ENCODE results near the gene ATF7. TPM values are rescaled to one million over a fixed set of nuclear protein-coding genes. Genes with fewer than 3 reads are reported as not detected.

ATF7 gene
- total and polyA plus RNA-seq, 2 of the 13 experiments (the other 11 are each of a cell fraction or from before 2014, with no cell fraction given), result 9.6 to 16.2 TPM

- TF ChIP-seq SPEN (CRISPR knock-in tag; IDR thresholded peaks at IDR 0.05; ENCODE audit: low read depth) (no peak), IKZF4 (CRISPR knock-in tag; IDR thresholded peaks at IDR 0.05; ENCODE audit: borderline replicate concordance, low read depth, not compliant biosample characterization) (no peak), ZNF660 (CRISPR knock-in tag; IDR thresholded peaks at IDR 0.05; ENCODE audit: borderline replicate concordance, low read depth) (no peak), ZNF383 (CRISPR knock-in tag; IDR thresholded peaks at IDR 0.05; ENCODE audit: borderline replicate concordance) (no peak), ZNF558 (CRISPR knock-in tag; IDR thresholded peaks at IDR 0.05; ENCODE audit: borderline replicate concordance) (no peak), ZNF282 (IDR thresholded peaks at IDR 0.05; ENCODE audit: partially characterized antibody) (no peak), ZNF569 (CRISPR knock-in tag; IDR thresholded peaks at IDR 0.05; ENCODE audit: borderline replicate concordance) (no peak), TOPORS (CRISPR knock-in tag; IDR thresholded peaks at IDR 0.05) (no peak), MEIS1 (CRISPR knock-in tag; IDR thresholded peaks at IDR 0.05; ENCODE audit: borderline replicate concordance) (no peak), ZNF670 (CRISPR knock-in tag; IDR thresholded peaks at IDR 0.05; ENCODE audit: borderline replicate concordance) (0 out of 2 replicates have a peak, but pooled peaks have one; percentile 64), ZBTB4 (CRISPR knock-in tag; IDR thresholded peaks at IDR 0.05; ENCODE audit: borderline replicate concordance) (no peak), RARA (CRISPR knock-in tag; IDR thresholded peaks at IDR 0.05) (no peak), ETS1 (CRISPR knock-in tag; IDR thresholded peaks at IDR 0.05) (no peak), NFKB2 (CRISPR knock-in tag; IDR thresholded peaks at IDR 0.05; ENCODE audit: borderline replicate concordance) (no peak)
- TF ChIP-seq, protein P1, sequence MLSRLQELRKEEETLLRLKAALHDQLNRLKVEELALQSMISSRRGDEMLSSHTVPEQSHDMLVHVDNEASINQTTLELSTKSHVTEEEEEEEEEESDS (CRISPR knock-in tag; IDR thresholded peaks at IDR 0.05; ENCODE audit: borderline replicate concordance), result no peak
- TF ChIP-seq, protein P2, sequence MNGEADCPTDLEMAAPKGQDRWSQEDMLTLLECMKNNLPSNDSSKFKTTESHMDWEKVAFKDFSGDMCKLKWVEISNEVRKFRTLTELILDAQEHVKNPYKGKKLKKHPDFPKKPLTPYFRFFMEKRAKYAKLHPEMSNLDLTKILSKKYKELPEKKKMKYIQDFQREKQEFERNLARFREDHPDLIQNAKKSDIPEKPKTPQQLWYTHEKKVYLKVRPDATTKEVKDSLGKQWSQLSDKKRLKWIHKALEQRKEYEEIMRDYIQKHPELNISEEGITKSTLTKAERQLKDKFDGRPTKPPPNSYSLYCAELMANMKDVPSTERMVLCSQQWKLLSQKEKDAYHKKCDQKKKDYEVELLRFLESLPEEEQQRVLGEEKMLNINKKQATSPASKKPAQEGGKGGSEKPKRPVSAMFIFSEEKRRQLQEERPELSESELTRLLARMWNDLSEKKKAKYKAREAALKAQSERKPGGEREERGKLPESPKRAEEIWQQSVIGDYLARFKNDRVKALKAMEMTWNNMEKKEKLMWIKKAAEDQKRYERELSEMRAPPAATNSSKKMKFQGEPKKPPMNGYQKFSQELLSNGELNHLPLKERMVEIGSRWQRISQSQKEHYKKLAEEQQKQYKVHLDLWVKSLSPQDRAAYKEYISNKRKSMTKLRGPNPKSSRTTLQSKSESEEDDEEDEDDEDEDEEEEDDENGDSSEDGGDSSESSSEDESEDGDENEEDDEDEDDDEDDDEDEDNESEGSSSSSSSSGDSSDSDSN (CRISPR knock-in tag; IDR thresholded peaks at IDR 0.05), result no peak
- TF ChIP-seq, protein P3, sequence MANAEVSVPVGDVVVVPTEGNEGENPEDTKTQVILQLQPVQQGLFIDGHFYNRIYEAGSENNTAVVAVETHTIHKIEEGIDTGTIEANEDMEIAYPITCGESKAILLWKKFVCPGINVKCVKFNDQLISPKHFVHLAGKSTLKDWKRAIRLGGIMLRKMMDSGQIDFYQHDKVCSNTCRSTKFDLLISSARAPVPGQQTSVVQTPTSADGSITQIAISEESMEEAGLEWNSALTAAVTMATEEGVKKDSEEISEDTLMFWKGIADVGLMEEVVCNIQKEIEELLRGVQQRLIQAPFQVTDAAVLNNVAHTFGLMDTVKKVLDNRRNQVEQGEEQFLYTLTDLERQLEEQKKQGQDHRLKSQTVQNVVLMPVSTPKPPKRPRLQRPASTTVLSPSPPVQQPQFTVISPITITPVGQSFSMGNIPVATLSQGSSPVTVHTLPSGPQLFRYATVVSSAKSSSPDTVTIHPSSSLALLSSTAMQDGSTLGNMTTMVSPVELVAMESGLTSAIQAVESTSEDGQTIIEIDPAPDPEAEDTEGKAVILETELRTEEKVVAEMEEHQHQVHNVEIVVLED (CRISPR knock-in tag; IDR thresholded peaks at IDR 0.05; ENCODE audit: borderline replicate concordance), result no peak
- TF ChIP-seq, protein P4, sequence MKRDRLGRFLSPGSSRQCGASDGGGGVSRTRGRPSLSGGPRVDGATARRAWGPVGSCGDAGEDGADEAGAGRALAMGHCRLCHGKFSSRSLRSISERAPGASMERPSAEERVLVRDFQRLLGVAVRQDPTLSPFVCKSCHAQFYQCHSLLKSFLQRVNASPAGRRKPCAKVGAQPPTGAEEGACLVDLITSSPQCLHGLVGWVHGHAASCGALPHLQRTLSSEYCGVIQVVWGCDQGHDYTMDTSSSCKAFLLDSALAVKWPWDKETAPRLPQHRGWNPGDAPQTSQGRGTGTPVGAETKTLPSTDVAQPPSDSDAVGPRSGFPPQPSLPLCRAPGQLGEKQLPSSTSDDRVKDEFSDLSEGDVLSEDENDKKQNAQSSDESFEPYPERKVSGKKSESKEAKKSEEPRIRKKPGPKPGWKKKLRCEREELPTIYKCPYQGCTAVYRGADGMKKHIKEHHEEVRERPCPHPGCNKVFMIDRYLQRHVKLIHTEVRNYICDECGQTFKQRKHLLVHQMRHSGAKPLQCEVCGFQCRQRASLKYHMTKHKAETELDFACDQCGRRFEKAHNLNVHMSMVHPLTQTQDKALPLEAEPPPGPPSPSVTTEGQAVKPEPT (CRISPR knock-in tag; IDR thresholded peaks at IDR 0.05; ENCODE audit: low read depth), result no peak
Observed at GRCh38 chr12:53626702-53627169, 554 bp upstream of the ATF7 start (continued).

Data from HepG2 (cell line).